Occipital lobe (tissue), 2 donors: ENCODE measurements around the gene SMYD3. TPM values are rescaled to one million over a fixed set of nuclear protein-coding genes. Genes with fewer than 3 reads are reported as not detected.
"Not testable (repeated sequence)": the region's sequence is repeated elsewhere in the genome, so short reads cannot be mapped to it uniquely, and the experiment has no call there.

ENCODE experiments used
- DNase-seq: peaks from one replicate; lab custom pipeline; 2025; lab: John Stamatoyannopoulos, UW
- total RNA-seq: library from RNA; depleted of rRNA; stranded (reverse); fragments of >200 nt; gene quantifications from one replicate; pipeline ENCODE4 v1.2.3, GENCODE V29; 2014

The SMYD3 gene
- total RNA-seq, 1 donor from 2014 or later: 25.3 TPM

DNA sequence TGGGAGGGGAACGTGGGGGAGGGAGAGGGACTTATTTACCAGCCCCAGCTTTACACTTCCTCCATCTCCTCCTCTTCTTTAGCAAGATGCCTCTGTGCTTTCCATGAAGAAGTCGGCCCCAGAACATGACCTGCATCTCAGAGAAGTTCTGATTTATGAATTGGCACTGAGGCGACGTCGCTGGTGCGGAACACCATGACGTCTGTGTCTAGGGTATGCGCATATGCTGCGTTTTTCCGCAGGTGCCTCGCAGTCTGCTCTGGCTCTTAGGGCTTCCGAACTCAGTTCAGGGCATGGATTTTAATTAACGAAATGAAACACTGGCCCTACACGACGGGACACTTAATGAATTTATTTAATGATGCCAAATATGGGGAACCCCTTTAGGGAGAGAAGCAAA, 510.3 kb downstream of the SMYD3 start:
- DNase-seq: no peak

DNA sequence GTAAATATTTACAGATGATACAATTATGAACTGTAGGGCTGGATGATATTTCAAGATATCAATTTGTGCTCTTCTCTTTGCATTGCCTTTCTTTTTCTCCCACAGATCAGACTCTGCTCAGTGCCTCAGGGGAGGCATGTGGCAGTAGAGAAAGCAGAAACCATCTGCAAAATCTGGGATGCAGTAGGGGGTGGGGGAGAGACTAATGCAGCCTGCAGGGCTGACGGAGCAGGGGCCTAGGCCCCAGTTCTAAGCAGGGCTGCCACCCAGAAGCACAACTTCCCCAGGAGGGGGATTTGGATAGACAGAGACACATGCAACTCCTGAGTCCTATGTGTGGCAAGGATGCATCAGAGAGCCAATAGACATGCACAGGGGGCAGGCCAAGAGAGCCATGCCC, 511.6 kb downstream of the SMYD3 start:
- no peak for DNase-seq

DNA sequence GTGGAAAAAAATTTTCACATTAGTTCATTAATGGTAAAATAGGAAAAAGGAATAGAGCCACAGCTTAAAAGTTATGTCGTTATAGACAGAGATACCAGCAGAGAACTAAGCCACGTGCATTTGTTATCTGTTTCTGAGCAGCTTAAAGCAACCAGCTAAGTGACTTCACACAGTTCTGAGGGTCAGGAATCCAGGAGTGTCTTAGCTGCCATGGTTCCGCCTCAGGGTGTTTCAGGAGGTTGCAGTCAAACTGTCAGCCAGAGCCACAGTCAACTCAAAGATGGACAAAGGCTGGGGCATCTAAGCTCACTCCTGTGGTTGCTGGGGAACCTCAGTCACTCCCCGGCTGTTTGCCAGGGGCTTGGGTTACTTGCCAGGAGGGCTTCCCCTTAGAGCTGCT, 515.8 kb downstream of the SMYD3 start:
- DNase-seq: no peak

DNA sequence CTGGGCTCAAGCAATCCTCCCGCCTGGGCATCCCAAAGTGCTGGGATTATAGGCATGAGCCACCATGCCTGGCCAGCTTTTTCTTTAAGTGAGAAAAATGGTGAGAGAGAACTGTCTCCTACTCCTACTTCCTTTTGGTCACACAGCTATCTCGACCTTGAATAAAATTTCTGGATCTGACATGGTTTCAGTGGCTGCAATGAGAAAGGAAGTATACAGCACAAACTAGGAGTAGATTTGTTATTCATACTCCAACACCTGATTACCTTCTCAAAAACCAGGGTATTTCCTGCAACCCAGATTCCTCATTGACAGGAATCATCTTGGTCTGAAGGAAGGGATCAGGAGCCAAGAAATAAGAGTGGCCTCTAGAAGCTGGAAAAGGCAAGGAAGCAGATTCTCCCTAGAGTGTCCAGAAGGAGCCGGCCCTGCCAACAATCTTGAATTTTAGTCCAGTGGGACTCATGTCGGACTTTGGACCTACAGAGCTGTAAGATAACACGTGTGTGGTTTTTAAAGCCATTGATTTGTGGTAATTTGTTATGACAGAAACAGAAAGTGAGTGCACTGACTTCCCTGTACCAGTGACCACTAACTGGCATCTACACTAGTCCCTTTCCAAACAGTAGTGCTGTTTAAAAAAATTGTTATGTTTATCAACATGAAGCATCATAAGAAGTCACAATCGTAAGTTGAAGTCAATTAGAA, 516.6 kb downstream of the SMYD3 start:
- DNase-seq: no peak

DNA sequence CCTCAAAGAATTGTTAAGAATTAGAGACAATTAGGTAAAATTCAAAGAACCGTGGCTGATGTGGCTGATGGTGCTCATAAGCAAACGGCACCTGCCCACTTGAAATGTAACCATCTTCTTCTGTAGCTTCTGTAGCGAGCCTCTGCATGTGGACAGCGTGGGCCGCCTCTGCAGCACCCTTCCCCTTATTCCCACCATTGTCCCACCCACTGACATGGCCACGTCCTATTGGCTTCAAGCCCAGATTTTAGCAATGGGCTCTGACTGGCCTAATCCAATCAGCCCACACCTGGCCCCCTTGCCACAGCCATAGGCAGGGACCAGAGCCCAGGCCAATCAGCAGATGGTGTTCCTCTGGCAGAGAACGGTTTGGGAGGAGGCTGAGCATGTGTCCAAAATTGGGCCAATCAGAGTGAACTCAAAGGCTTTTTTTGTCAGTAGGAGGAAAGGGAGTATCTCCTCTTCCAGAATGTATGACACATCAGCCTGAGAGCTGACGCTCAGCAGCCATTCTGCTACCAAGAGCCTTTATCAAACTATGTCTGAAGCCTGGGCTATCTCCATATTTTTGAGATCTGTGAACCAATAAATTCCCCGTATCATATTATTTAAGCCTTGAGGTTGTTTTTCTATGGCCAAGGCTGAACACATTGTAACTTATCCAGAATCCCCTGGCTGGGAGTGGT, 518.5 kb downstream of the SMYD3 start:
- DNase-seq: no peak

DNA sequence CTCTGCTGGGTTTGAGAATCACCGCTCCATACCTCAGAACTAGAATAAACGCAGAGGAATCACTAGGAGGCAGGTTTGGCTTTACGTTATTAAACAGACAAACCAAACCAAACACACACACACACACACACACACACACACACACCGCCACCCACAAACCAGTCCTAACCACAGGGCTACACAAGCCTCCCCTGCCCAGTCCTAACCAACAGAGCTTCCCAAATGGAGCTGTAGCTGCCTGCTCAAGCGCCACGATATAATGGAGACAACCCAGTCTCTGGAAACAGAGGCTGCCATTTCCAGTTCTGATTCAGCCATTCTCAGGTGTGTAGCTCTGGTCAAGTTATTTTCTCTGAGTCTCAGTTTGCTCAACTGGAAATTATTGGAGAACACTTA, 519.1 kb downstream of the SMYD3 start:
- no peak for DNase-seq

DNA sequence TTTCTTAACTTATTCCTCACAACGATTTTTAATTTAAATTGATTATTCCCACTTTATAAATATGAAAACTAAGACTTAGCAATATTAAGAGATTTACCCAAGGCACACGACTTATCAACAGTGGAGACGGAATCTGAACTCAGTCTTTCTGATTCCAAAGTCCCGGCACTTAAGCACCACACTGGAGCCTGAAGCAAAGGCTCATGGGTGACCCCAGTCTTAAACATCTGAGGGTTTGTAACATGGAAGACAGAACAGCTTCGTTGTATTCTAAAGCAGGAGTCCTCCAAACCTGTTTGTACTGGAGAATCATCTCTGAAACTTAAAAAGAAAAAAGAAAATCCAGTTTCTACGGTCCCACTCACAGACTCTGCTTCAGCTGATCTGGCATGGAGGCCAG, 519.5 kb downstream of the SMYD3 start:
- no peak for DNase-seq

DNA sequence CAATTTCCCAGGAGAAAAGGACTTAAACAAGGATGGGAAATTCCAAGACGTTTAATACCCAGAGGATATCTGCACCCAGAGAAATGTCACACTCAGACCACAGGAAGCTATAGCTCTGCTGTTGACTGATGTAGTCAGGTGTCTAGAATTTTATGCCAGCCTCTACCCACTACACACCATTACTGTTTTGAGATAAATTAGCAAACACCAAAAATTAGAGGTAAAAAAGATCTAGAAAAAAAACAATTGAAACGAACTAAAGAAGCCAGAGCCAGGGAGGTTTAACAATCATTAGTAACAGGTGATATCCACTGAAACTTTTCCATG, 519.9 kb downstream of the SMYD3 start:
- no peak for DNase-seq

DNA sequence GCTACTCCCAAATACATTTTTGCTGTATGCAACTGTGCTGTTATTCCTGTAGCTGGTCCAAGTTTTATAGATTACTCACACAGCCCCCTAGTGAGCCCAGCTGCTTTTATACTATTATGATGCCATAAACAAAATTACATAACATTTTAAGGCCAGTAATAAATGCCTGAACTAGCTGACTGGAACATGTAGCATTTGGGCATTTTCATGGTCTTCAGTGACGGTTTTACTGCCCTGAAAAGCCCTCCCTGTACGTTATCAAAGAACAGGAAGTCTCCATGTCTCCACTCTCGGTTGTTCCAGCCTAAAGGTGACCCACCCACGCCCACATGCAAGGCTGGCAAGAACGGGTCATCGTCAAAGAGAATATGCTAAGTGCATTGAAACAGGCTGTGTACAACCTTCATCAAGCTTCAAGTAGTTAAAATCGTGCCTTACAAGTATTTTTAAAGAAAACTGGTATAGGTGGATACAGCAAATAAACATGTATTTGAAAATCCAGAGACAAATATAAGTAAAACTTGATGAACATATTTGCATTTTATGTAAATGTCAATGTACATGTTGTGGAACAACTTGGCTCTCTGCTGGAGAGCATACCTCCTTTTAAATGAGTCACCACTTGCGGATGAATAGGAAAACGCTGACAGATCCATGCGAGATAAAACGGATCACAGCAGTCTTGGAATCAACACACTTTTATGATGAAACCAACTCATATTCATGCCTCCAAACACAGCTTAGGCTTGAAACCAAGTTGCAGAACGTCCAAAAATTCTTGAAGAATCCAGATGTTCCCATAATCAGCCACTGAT, 520.5 kb downstream of the SMYD3 start:
- no peak for DNase-seq

DNA sequence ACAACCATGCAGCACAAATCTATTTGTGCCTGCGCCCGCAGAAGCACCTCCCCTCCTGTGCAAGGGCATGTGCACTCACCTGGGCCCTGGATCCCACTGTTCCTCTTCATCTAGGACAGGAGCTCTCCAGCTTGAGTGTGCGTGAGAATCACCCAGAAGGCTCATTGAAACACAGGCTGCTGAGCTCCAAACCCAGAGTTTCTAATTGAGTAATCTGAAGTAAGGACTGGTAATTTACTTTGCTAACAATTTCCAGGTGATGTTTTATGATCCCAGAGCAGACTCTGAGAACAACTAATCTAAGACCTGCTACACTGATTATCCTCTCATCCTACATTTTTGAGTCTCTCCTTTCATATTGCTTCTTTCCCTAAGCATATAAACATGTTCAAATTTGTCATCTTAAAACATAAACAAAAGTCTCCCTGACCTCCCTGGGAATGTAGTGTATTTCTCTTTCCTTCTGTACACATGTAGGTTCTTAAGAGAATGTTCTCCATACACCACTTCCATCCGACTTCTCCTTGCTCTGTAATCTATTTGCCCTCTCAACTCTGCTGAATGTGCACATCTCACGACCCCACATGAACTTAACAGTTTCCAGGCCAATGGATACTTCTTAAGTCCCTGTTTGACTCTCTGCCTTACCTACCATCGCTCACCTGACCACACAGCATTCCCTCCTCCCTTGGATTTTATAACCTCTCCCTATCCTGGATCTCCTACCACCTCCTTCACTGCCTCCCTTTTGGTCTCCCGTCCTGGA, 522.5 kb downstream of the SMYD3 start:
- DNase-seq: no peak

DNA sequence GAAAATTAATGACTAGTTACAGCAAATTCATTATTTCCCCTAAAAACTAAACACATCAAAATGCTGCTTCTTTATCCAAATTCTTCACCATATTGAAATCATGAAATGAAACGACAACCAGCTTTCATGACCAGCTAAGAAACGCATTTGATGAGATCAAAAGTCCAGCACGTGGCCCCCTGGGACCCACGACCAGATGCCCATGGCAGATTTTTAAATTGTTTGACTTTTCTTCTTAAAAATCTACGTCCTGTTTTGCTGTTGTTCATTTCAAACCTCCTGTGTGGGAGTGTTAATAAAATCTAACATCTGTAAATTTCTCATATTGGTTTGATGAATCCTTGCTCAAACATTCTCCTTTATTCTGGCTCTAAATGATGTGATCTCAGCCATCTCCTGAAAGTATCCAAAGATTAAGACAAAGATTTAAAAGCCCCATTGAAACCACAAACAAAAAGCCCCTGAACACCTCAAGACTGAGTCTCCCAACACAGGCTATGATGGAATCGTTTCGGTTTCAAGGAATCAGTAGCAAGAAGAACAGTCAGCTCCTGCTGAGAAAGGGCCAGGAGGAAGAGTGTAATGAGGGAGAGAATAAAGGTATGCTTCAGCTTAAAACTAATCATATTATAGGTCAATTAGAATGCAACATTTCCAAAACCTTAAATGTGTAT, 523.6 kb downstream of the SMYD3 start:
- no peak for DNase-seq

DNA sequence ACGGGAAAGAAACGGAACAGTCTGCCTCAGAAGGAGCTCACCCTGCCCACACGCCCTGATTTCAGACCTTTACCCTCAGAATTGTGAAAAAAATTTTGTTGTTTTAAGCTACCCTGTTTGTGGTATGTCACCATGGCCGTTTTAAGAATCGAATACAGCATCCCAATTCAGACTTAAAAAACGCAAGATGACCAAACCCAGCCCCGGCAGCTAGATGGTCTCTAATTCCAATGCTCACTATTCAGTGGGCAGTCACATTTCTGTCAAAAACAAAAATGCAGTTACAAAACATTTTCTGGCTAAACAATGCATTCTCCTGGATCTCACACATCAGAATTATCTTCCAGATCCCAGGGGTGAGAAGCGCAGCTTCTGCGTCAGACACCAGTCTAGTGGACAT, 527.5 kb downstream of the SMYD3 start:
- DNase-seq: no peak

DNA sequence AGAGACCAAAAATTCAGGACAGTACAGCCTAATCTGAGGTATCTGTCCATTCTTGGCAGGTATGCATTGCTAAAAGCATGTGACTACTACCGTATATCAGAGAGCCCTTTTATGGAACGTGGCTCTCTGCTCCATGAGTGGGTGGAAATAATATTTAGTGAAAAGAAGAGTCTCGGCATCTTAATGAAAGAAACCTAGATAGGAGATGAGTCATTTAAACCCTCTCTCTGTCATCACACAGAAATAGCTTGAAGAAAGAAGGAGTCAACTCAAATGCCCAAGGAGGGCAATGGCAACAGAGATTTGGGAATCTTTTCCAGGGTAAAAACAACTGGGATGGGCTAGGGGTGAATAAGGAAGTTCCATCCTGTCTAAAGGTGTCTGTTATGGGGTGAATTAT, 528.2 kb downstream of the SMYD3 start:
- no peak for DNase-seq

DNA sequence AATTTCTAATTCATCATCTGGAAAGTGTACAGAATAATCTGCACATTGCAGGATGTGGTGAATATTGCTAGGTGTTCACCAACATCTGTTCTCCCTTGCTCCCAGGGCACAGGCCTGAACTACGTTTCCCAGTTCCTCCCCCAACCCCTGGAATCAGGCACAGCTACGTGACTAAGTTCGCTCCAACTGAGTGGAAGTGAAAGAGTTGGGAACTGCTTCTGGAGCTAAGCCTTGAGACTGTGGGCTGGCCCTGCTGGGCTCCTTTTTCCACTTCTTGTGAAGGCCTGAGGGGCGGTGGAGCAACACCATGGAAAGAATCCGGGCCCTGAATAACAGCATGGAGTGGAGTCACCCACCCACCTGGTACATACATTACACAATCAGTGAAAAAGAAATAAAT, 534.6 kb downstream of the SMYD3 start:
- DNase-seq: no peak

DNA sequence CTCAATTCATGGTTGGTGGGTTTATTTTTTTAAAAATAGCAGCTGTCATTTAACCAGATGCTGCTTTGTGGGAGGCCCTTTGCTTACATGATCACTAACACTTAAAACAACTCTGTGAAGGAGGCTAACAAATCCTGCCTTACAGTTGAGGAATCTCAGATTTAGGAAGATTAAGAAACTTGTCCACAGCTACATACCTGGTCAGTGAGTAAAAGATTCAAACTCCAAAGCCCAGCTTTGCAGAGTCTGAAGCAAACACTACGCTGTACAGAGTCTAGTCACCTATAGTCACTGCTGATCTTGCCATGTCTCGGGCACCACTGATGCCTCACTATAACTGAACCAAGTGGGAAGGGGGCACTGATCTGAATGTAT, 535.4 kb downstream of the SMYD3 start:
- no peak for DNase-seq

DNA sequence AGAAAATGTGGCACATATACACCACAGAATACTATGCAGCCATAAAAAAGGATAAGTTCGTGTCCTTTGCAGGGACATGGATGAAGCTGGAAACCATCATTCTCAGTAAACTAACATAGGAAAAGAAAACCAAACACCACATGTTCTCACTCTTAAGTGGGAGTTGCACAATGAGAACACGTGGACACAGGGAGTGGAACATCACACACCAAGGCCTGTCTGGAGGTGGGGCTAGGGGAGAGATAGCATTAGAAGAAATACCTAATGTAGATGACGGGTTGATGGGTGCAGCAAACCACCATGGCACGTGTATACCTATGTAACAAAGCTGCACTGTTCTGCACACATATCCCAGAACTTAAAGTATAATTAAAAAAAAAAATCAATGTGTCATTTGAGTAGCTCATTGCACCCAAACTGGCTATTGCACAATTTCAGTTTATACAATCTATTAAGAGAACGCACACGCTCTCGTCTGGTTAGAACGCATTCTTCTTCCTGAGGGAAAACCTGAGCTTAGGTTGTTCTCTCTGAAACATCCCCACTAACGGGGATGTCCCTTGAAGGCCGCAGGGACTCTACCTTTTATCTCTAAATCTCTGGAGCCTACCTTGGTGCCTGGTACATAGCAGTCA, 535.9 kb downstream of the SMYD3 start:
- DNase-seq: not testable (repeated sequence)

DNA sequence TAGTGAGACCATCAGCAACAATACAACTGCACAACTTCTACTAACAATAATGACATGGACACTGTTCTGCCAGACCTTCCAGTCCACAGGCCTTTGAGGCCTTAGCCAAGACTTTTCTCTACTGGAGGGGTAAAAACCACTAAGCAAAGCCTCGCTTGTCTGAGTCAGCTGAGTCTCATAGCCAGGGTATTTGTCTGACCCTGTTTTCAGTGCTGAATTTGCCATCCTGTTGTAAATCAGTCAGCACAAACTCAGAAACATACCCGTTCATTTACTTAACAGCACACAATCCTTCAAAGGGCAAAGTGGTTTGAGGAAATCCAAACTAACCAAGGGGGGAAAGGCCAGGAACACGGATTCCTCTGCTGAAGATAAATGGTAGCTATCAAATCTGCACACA, 537.8 kb downstream of the SMYD3 start:
- no peak for DNase-seq

DNA sequence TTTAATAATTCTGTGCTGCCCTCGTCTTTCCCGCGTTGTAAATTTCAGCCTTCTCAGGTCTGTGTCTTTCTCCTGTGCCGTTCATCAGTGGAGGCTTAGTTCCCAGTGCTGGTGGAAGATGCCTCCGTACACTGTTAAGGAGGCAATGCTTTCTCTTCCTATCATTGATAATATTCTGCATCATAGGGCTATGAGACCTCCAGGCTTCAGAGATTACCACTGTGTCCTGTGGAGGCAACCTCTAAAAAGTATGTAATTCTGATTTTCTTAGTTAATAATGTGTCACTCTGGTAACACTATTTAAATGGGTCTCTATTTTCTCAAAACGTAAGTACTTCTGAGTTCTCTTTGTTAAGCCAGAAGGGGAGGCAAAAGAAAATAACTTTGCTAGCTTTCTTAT, 538.3 kb downstream of the SMYD3 start:
- DNase-seq: no peak

DNA sequence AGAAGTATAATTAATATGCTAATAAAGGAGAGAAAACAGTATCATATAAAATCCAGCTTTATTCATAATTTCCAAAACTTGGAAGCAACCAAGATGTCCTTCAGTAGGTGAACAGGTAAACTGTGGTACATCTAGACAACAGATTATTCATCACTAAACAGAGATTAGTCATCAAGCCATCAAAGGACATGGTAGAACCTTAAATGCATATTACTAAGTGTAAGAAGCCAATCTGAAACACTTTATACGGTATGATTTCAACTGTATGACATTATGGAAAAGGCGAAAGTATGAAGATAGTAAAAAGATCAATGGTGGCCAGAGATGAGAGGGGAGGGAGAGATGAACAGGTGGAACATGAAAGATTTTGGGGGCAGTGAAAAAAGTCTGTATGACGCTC, 541.7 kb downstream of the SMYD3 start:
- no peak for DNase-seq

DNA sequence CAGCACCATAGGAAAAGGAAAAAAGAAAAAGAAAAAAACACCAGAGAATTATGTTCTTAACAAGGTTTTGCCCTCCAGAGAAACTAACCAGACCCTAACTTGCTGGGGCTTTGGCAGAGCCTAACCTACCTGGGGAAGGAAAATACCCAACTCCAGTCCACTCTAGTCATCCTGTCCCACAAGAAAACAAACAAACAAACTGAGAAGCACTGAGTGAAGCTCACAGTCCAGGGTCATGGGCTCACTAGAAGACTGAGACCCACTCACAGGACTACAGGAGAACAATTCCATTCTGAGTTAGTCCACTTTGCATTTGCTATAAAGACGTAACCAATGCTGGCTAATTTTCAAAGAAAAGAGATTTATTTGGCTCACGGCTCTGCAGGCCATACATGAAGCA, 543.4 kb downstream of the SMYD3 start:
- no peak for DNase-seq

DNA sequence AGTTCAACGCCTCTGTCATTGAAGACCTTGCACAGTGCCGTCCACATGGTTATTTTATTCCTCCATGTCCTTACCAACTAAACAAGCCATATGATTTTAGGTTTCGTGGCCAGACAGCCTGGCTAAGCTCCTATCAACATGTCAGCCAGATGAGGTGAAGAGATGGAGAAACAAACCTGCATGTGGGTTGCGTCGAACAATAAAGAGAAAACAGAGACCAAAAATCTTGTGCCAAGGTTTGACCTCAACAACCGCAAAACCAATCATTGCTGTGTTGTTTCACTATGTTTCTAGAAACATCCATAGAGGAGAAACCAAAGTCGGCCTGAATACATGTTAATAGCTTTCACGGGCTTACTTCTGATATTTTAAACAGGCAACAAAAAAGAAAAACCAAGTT, 544.6 kb downstream of the SMYD3 start:
- DNase-seq: no peak
